HG03139 (cell line): ENCODE measurements around the gene SESN2.

ENCODE experiments used
- ATAC-seq: cut with Tn5 transposase; IDR thresholded peaks from one replicate; pipeline ENCODE4 v1.9.1; 2021; ENCODE audit not compliant: unreplicated experiment

Gene SESN2

DNA sequence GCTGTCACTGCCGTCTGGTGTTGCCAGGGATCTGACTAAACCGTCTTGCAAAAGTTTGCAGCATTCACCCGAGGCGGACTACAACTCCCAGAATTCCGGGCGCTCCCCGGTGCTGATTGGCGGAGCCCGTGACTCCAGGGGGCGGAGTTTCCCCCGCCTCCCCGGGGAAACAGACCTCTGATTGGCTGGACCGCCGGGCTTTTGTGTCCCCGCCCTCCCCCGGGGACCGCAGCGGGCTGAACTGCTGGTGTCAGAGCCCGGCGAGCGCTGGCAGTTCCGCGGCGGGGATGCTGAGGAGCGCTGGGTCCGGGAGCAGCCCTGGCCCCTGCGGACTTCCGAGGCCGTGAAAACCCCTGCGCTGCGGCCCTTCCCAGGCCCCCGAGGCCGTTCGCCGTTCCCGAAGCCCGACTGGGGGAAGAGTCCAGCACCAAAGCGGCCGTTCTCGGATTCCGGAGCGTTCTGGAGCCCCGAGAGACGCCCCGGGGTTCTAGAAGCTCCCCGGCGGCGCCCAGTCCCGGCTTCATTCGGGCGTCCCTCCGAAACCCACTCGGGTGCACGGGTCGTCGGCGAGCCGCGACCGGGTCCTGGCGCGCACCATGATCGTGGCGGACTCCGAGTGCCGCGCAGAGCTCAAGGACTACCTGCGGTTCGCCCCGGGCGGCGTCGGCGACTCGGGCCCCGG, at the start of gene SESN2:
Gene SESN2, plus strand, starts transcription at position 267 of the 682 bp plus-strand sequence. Its CDS starts 330 bp downstream, at position 597.
- peak; percentile 91 for ATAC-seq

DNA sequence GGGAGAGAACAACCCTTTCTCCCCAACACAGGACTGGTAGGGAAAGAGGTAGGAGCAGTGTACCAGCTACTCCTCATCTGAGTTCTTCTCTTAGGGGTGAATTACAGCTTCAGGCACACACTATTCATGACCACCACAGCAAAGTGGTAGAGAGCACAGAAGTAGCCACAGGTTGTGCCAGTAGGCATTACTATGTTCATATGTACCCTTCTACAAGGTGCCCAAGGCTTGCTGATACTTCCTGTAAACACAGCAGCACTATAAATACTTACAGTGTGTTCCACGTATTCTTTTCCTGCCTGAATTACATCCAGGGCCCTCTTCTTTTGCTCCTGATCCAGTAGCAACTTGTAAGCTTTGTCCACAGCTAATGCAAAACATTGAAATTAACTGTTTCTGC, 49.6 kb upstream of the SESN2 start:
- ATAC-seq: no peak

DNA sequence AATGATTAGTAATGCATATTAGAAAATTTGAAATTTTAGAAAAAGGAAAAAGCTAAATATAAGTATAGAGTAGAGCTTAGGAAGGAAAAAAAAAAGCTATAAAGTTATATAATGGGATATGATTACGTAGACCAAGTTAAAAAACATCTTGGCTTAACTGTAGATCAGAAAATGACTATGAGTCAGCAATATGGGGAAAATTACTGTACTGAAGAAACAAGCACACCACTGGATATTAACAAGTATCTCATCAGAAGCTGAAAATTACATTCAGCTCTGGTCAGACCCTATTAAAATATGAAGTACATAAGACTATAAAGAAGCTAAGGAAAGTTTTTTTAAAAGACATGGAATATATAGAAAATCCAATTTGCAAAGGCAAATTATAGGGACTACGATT, 46.0 kb upstream of the SESN2 start:
- no peak for ATAC-seq

DNA sequence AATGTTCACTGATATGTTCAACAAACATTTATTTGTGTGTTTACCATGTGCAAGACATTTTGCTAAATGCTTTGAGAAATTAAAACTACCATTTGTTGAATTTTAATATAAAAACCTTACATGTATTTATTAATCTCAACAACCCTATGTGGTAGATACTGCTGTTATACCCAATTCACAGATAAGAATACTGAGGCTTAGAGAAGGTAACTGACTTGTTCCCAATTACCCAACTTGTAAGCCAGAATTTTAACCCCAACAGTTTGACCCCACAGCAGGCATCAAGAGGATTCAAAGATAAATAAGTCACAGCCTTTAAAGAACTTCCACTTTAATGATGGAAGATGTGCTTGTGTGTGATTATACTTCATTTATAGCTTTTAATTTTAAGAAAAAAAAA, 30.2 kb upstream of the SESN2 start:
- ATAC-seq: no peak

DNA sequence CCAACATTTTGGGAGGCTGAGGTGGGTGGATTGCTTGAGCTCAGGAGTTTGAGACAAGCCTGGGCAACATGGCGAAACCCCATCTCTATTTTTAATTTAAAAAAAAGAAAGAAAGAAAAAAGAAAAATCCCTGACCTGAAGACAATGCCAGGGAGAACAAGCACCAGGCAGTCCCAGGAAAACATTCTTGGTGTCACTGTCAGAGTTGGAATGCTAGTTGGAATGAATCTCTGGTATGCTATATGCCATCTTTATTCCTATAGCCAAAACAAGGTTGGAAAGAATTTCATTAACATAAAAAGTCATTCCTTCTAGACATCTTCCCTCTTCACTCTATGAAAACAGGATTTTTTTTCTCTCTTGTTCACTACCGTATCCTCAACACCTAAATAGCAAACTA, 29.3 kb upstream of the SESN2 start:
- no peak for ATAC-seq

DNA sequence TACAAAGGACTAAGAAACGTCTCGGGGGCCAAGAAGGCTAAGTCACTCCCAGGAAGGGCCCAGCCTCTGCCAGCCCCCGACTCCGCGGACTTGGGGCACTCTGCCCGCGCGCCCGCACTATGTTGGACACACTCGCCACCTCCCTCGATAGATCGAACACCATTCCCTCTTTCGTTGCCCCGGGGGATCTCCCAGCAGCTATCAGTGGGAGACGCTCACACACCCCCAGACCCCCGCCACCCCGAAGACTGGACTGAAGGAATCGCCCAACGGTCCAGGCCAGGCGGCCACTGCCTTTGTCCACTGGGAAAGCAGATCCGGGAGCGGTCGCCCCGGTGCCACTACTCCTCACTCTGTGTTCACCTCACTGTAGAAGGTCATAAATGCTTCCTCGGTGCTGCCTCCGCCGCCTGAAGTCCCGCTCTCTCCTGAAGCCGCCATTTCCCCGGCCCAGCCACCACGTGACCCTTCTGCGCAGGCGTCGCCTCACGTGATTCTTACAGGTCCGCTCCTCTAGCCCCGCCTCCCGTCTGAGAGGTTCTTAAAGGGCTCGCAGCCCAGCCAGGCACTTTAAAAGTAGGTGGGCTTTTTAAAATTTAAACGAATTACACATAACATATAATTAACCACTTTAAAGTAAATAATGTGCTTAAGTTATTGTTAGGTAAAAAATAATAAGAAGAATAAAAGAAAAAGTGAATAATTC, 26.6 kb upstream of the SESN2 start, which contains the start of gene DNAJC8:
Gene DNAJC8, minus strand, starts transcription at position 472 of the 706 bp plus-strand sequence. Its CDS starts 31 bp downstream, at position 441.
- ATAC-seq: peak; percentile 52

DNA sequence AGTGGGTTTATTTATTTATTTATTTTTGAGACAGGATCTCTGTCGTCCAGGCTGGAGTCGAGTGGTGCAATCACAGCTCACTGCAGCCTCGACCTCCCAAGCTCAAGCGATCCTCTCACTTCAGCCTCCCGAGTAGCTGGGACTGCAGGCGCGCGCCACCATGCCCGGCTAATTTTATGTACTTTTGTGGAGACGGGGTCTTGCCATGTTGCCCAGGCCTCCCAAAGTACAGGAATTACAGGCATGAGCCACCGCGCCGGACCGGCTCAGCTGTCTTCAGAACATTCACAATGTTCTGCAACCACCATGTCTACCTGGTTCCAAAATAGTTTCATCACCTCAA, 26.1 kb upstream of the SESN2 start:
- no peak for ATAC-seq

DNA sequence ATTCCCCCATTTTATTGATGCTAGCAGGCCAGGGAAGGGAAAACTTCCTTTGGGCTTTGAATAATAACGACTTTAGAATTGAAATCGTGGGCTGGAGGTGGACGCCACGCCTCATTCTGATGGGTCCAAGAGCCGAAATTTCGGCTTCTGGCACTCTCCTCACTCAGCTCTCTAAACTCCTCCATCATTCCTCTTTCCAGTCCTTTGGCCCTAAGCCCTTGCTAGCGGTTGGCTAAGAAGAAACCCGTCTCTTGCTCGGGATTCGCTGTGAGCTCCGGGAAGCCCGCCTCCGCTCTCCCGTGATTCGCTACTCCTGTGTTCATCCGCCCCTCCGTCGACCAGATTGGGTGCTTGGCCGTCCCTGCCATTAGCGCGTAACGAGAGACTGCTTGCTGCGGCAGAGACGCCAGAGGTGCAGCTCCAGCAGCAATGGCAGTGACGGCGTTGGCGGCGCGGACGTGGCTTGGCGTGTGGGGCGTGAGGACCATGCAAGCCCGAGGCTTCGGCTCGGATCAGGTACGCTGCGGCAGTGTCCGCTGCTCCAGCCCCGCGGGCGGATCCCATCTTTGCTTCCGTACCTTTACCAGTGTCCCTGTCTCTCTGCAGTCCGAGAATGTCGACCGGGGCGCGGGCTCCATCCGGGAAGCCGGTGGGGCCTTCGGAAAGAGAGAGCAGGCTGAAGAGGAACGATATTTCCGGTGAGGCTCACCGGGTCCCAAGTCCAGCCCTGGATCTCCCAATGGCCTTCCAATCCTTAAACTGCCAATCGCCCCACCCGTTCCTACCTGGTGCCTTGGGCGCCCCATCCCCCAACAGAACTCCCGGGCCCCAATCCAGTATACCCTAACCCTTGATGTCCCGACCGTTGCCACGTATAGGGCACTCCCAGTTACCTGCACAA, 23.3 kb upstream of the SESN2 start, which contains the start of gene ATP5IF1:
Gene ATP5IF1, plus strand, starts transcription at position 370 of the 901 bp plus-strand sequence. Its CDS starts 60 bp downstream, at position 430.
- ATAC-seq: peak; percentile 86

DNA sequence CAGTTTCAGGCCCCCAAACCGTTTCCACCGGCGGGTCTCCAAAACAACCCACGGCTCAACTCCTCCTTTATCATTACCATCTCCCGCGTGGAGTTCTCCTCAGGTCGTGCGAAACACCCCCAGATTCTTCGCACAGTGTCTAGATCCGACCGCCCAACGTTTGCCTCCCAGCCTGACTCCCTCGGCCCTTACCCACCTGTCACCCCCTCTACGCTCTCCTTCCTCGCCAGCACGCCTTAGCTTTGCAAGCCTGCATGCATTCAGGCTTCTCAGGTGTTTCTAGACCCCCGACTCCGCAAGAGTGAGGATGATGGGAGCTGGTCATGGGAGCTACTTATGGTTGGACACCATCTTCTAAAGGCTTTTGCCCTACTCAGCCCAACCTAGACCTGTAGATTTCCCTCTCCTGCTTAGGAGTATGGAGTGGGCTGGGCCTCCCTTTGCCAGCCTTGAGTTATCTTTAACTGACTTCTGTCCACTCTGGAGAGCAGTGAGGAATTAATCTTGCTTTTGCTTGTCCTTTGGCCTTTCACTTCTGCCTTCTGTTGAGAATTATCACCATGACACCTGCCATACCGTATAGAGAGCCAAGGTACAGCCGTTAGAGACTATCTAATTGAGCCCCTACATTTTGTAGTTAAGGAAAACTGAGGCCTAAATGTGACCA, 22.5 kb upstream of the SESN2 start:
- ATAC-seq: no peak

DNA sequence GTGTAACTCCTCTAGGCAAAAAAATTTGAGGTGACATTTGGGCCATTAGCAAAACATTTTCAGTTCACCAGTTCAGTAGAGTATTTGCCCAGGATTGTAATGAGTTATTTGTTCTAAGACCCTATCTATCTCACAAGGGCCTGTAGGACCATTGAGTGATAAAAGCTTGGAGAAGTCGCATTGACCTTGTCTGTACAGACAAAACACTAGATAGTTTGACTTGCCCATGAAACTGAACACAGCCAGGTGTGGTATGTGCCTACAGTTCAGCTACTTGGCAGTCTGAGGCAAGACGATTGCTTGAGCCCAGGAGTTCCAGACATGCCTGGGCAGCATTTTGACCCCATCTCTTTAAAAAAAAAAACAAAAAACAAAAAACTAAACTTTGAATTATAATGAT, 20.3 kb upstream of the SESN2 start:
- no peak for ATAC-seq

GRCh38 chr1:28240024-28240423, 19.3 kb upstream of the SESN2 start:
- ATAC-seq: no peak

- ATAC-seq: no peak
These were observed 17.6 kb upstream of the SESN2 start for GRCh38 chr1:28241638-28242241.

- no peak for ATAC-seq
These were observed 15.5 kb upstream of the SESN2 start for GRCh38 chr1:28243685-28244311.

- ATAC-seq: no peak
These were observed 14.6 kb upstream of the SESN2 start for GRCh38 chr1:28244549-28245251.

GRCh38 chr1:28246427-28246832, 12.9 kb upstream of the SESN2 start:
- ATAC-seq: no peak

DNA sequence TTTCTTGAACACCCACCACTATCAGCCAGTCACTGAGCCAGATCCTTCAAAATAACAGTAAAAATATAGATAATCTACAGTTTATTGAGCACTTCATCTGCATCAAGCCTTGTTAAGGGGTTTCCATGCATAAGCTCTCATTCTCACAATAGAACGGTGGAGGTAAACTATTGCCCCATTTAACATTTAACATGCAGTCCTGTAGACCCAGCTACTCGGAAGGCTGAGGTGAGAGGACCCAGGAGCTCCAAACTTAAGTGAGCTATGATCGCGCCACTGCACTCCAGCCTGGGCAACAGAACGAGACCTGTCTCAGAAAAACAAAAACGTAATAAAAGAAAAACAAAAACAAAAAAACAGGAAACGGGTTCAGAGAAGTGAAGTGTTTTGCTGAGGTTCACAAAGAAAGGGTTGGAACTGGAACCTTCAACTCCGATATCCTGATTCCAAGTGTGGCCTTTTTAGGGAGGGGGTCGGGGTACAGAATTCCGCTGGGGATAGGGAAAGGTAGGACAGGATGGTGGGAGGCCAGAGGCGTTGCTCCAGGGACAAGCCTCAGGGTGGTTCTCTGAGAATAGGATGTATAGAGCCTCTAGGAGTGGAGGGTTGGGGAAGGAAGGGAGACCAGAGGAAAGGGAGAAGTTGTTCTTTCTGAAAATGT, 11.6 kb upstream of the SESN2 start:
- no peak for ATAC-seq

DNA sequence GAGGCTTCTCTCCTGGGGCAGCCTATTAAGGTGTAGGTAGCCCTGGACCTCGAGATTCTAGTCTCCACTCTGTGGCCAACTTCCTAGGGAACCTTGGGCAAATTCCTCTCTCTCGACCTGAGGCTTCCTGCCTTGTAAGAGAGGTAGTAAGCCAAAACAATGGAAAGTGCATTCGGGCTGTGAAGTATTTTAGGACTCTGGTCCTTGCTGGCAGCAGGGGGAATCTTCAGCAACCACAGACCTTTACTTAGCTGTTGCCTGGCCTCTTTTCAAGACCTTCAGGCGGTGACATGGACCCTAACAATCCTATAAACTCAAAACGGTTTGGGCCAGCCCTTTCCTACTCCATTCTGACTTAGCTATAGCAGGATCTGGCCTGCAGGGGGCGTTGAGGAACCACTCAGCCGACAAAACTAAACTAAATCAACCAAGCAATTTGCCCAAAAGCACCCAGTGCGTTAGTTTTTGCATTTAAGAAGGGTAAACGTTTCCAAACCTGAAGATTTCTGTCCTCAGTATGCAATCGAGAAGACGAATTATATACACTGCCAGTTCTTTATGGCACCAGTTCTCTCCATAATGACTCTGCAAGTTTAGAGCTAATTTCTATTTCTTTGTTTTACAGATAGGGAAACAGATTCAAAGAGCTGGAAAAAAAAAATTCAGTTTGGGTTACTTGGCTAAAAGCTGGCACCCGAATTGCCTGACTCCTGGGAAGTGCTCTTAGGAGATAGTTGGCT, 10.9 kb upstream of the SESN2 start:
- no peak for ATAC-seq
